HepG2 (cell line): ENCODE measurements around the gene CAMSAP2. TPM values are rescaled to one million over a fixed set of nuclear protein-coding genes. Genes with fewer than 3 reads are reported as not detected.
A peak's percentile ranks its signal among the peaks of the same experiment; 100 is the strongest.

ENCODE experiments used
- ATAC-seq: fragments of 200-7000 bp; cut with Tn5 transposase; 3 replicates; pipeline ENCODE4 v1.9.1; 2020; ENCODE audit warnings: mild to moderate bottlenecking, moderate library complexity
- BruUV-seq: library from RNA; stranded (reverse); fragments of 400-500 nt; replicated peaks from 2 replicates; lab custom pipeline; 2021; lab: Mats Ljungman, UMichigan
- CTCF ChIA-PET: fragments of 300-600 bp; formaldehyde crosslinking; extraction: SDS; loops from one replicate; lab custom pipeline; 2021; ENCODE audit warnings: low total read pairs, inconsistent platforms, low intra/inter-chr PET ratio; lab: Yijun Ruan, JAX
- POLR2A ChIA-PET: fragments of 350-600 bp; sonication (Branson Sonifier 250); formaldehyde crosslinking; loops from one replicate; lab custom pipeline; 2020; ENCODE audit warnings: antibody characterized with exemption, inconsistent platforms; lab: Yijun Ruan, JAX
- DNase-seq: peaks from one replicate; pipeline ENCODE4 v3.0.0-alpha.2; 2015; ENCODE audit warnings: low spot score
- FAIRE-seq: peaks from 3 replicates; lab custom pipeline; 2011; peaks lifted over from hg19 to GRCh38; lab: Jason Lieb, UNC
- H2AFZ ChIP-seq: one replicate; pipeline ENCODE4 v1.6.1; 2011; ENCODE audit warnings: low read length, inconsistent platforms
- H3K27ac ChIP-seq: fragments of 300-600 bp; 3 replicates; pipeline ENCODE4 v1.8.0; 2011; ENCODE audit warnings: mixed run types, mild to moderate bottlenecking, mixed read lengths, low read length, inconsistent platforms; ENCODE audit not compliant: insufficient read depth; ENCODE audit errors: extremely low read length
- H3K27me3 ChIP-seq, 2 experiments: fragments of 200-600 bp in 1 of 2; 2 replicates in 1 of 2; 3 replicates in 1 of 2; pipeline versions ENCODE4 v1.6.0 to v1.8.0; 2011; ENCODE audit warnings: low read length in 2 of 2, mild to moderate bottlenecking in 2 of 2, moderate library complexity in 2 of 2, inconsistent platforms in 1 of 2; ENCODE audit not compliant: insufficient read depth in 2 of 2, control insufficient read depth in 1 of 2
- H3K36me3 ChIP-seq, 2 experiments: fragments of 200-600 bp in 1 of 2; replicated peaks in 1 of 2; 2 replicates in 1 of 2; 3 replicates in 1 of 2; pipeline versions ENCODE4 v1.5.1 to v1.8.0; 2011; ENCODE audit warnings: low read length in 2 of 2, inconsistent platforms in 1 of 2; ENCODE audit not compliant: insufficient read depth in 2 of 2, control insufficient read depth in 1 of 2
- H3K4me1 ChIP-seq: 2 replicates; pipeline ENCODE4 v1.5.1; 2012; ENCODE audit warnings: low read length, inconsistent platforms; ENCODE audit not compliant: insufficient read depth
- H3K4me2 ChIP-seq: 2 replicates; pipeline ENCODE4 v1.6.0; 2011; ENCODE audit warnings: low read depth, low read length, inconsistent platforms
- H3K4me3 ChIP-seq, 3 experiments: fragments of 200-600 bp in 1 of 3; sonication (generic), shearing (Covaris generic) in 1 of 3; replicated peaks in 1 of 3; 2 replicates each; pipeline ENCODE4 v1.5.1; 2011 to 2016; ENCODE audit warnings: low read length in 3 of 3, inconsistent platforms in 2 of 3, low read depth in 2 of 3, mild to moderate bottlenecking in 2 of 3, control low read depth in 1 of 3, mixed read lengths in 1 of 3; ENCODE audit not compliant: insufficient read depth in 1 of 3
- H3K79me2 ChIP-seq: one replicate; pipeline ENCODE4 v1.6.1; 2011; ENCODE audit warnings: low read length, inconsistent platforms; ENCODE audit not compliant: insufficient read depth
- H3K9ac ChIP-seq: 2 replicates; pipeline ENCODE4 v1.6.0; 2011; ENCODE audit warnings: mild to moderate bottlenecking, low read depth, low read length, inconsistent platforms; ENCODE audit not compliant: insufficient read depth
- H3K9me3 ChIP-seq: 2 replicates; pipeline ENCODE4 v1.5.1; 2012; ENCODE audit warnings: mild to moderate bottlenecking, low read length
- H4K20me1 ChIP-seq: 2 replicates; pipeline ENCODE4 v1.6.0; 2011; ENCODE audit warnings: inconsistent platforms, mild to moderate bottlenecking, low read length, moderate library complexity; ENCODE audit not compliant: insufficient read depth
- ASH2L ChIP-seq: fragments of 300-600, 200-600 bp; sonication (generic); IDR thresholded peaks from 2 replicates; pipeline ENCODE4 v1.7.0; 2017; ENCODE audit warnings: low read depth, mild to moderate bottlenecking, moderate library complexity, mixed read lengths, low read length; ENCODE audit not compliant: insufficient read length
- BRF2 ChIP-seq: sonication (generic); formaldehyde crosslinking; IDR thresholded peaks from 2 replicates; pipeline ENCODE4 v1.8.1; 2022; ENCODE audit warnings: mild to moderate bottlenecking, missing genetic modification reagents
- DPF2 ChIP-seq: sonication (generic); formaldehyde crosslinking; IDR thresholded peaks from 2 replicates; pipeline ENCODE4 v1.4.0; 2020; ENCODE audit warnings: mild to moderate bottlenecking, low read depth, missing genetic modification reagents, borderline replicate concordance
- GMEB1 ChIP-seq: sonication (generic); formaldehyde crosslinking; IDR thresholded peaks from 2 replicates; pipeline ENCODE4 v1.5.1; 2020; ENCODE audit warnings: missing genetic modification reagents, mild to moderate bottlenecking, borderline replicate concordance
- JARID2 ChIP-seq: sonication (generic); formaldehyde crosslinking; IDR thresholded peaks from 2 replicates; pipeline ENCODE4 v1.8.1; 2023; ENCODE audit warnings: missing genetic modification reagents, inconsistent platforms; ENCODE audit not compliant: insufficient replicate concordance
- JUND ChIP-seq: sonication (generic); formaldehyde crosslinking; IDR thresholded peaks from 2 replicates; pipeline ENCODE4 v1.8.0; 2022; ENCODE audit warnings: mild to moderate bottlenecking, missing genetic modification reagents
- MAX ChIP-seq: IDR thresholded peaks from 2 replicates; pipeline ENCODE4 v1.6.1; 2012; ENCODE audit warnings: inconsistent platforms
- PAXIP1 ChIP-seq: sonication (generic); formaldehyde crosslinking; conservative IDR thresholded peaks from 2 replicates; pipeline ENCODE4 v1.4.0; 2020; ENCODE audit warnings: mild to moderate bottlenecking, missing genetic modification reagents, moderate library complexity
- RELA ChIP-seq: sonication (generic); formaldehyde crosslinking; IDR thresholded peaks from 2 replicates; pipeline ENCODE4 v1.4.0; 2020; ENCODE audit warnings: missing genetic modification reagents
- YEATS4 ChIP-seq: sonication (generic); formaldehyde crosslinking; IDR thresholded peaks from 2 replicates; pipeline ENCODE4 v1.4.0; 2020; ENCODE audit warnings: missing genetic modification reagents, borderline replicate concordance
- ZNF224 ChIP-seq: sonication (generic); formaldehyde crosslinking; IDR thresholded peaks from 2 replicates; pipeline ENCODE4 v1.5.0; 2020; ENCODE audit warnings: mild to moderate bottlenecking, missing genetic modification reagents
- ZNF343 ChIP-seq: sonication (generic); formaldehyde crosslinking; IDR thresholded peaks from 2 replicates; pipeline ENCODE4 v1.4.0; 2020; ENCODE audit warnings: mild to moderate bottlenecking, missing genetic modification reagents
- ZNF350 ChIP-seq: sonication (generic); formaldehyde crosslinking; IDR thresholded peaks from 2 replicates; pipeline ENCODE4 v1.4.0; 2020; ENCODE audit warnings: mild to moderate bottlenecking, low read depth, missing genetic modification reagents, borderline replicate concordance
- ZNF547 ChIP-seq: sonication (generic); formaldehyde crosslinking; IDR thresholded peaks from 2 replicates; pipeline ENCODE4 v1.5.1; 2020; ENCODE audit warnings: mild to moderate bottlenecking, missing genetic modification reagents
- ZNF556 ChIP-seq: sonication (generic); formaldehyde crosslinking; IDR thresholded peaks from 2 replicates; pipeline ENCODE4 v1.4.0; 2020; ENCODE audit warnings: mild to moderate bottlenecking, missing genetic modification reagents, borderline replicate concordance
- ZNF572 ChIP-seq: sonication (generic); formaldehyde crosslinking; IDR thresholded peaks from 2 replicates; pipeline ENCODE4 v1.5.1; 2020; ENCODE audit warnings: mild to moderate bottlenecking, missing genetic modification reagents
- WGBS: methylation state at CpG from one replicate; pipeline ENCODE4 v1.1.6; 2017; ENCODE audit warnings: low lambda C conversion rate; 5-methylcytosine and 5-hydroxymethylcytosine counted together
- in situ Hi-C: cut with HindIII; loops from 2 replicates; pipeline ENCODE4 v1.10.0; 2017; ENCODE audit warnings: low pct_unique_long_range_greater_than_20kb; ENCODE audit not compliant: extremely low pct_ligation_motif_present
- intact Hi-C: fragments of 100-400 bp; cut with micrococcal nuclease; formaldehyde crosslinking; loops from one replicate; pipeline ENCODE4 v1.10.0; 2022; ENCODE audit not compliant: unreplicated experiment
- polyA plus RNA-seq, 8 experiments: library from polyadenylated mRNA; depleted of rRNA in 3 of 8; stranded (reverse) in 7 of 8; unstranded in 1 of 8; fragments of >200 nt; fragmentation: Illumina TruSeq in 4 of 8; extraction: Trizol in 4 of 8; gene quantifications; 2 replicates each; pipeline versions ENCODE4 v1.2.1 to v1.2.3, GENCODE V29; 2011 to 2016; ENCODE audit warnings: low read depth in 4 of 8, missing spikeins in 1 of 8, mixed read lengths in 1 of 8; ENCODE audit not compliant: insufficient read depth in 1 of 8
- total RNA-seq, 5 experiments: library from RNA; depleted of rRNA; stranded (reverse); fragments of >200 nt; fragmentation: Illumina TruSeq; extraction: Trizol; gene quantifications; 2 replicates each; pipeline ENCODE4 v1.2.3, GENCODE V29; 2016; ENCODE audit warnings: low read depth in 1 of 5

The CAMSAP2 gene
- total and polyA plus RNA-seq, 2 of the 13 experiments (the other 11 are each of a cell fraction or from before 2014, with no cell fraction given) = 3.4 to 8.2 TPM

GRCh38 chr1:200899015-200899386 lies 160.3 kb downstream of the CAMSAP2 start (continued):
- TF ChIP-seq GMEB1 (CRISPR knock-in tag) = no peak
- TF ChIP-seq ZNF224 (CRISPR knock-in tag) = no peak
- 0 out of 2 replicates have a peak, but pooled peaks have one; percentile 1 for TF ChIP-seq YEATS4 (CRISPR knock-in tag)

GRCh38 chr1:200899451-200899915 lies 160.8 kb downstream of the CAMSAP2 start:
- FAIRE-seq = peak; percentile 81
- Histone ChIP-seq H3K4me3 (no peak overlapping the region), H3K27ac (peak overlapping the region; percentile 57), H3K4me1 (peaks cover 63% of the 10 kb centered on the region), H3K79me2 (peaks cover 13% of the 10 kb centered on the region), H3K4me2 (peak overlapping the region; percentile 48), H3K36me3 (peaks cover 6 to 27% of the 10 kb centered on the region in 2 experiments), H2AFZ (no peak overlapping the region), H3K27me3 (no peaks in the 10 kb centered on the region), H3K9ac (peak overlapping the region; percentile 30; the same call in 1 of the 2 replicates), H4K20me1 (no peaks in the 10 kb centered on the region), H3K9me3 (no peaks in the 10 kb centered on the region)
- POLR2A ChIA-PET = interaction anchor here (1.2 to 2.3 kb wide), 4 partner anchors 8 to 18 kb away, joined by 5 to 19 read pairs (median 11); no protein-coding TSS in a partner anchor
- 25% methylated on average over 4 of the region's 10 CpGs for WGBS
- CTCF ChIA-PET = no interaction called here
- peak; percentile 50 for DNase-seq
- no TSS peak for BruUV-seq
- in situ Hi-C loops (no loop called here), intact Hi-C loops (loop anchor here (10.0 kb wide), 1 partner anchor 215 kb away; the partner anchor contains the start of gene CACNA1S)
- peak; percentile 44 for ATAC-seq
- TF ChIP-seq RELA (CRISPR knock-in tag) = no peak
- peak; percentile 55 for TF ChIP-seq ASH2L
- peak; percentile 55 for TF ChIP-seq MAX
- TF ChIP-seq ZNF572 (CRISPR knock-in tag) = no peak
- TF ChIP-seq ZNF350 (CRISPR knock-in tag) = peak; percentile 28; the same call in 1 of the 2 replicates
- peak; percentile 91 for TF ChIP-seq PAXIP1 (CRISPR knock-in tag)
- no peak for TF ChIP-seq JARID2 (CRISPR knock-in tag)
- peak; percentile 99 for TF ChIP-seq ZNF343 (CRISPR knock-in tag)
- 0 out of 2 replicates have a peak, but pooled peaks have one; percentile 59 for TF ChIP-seq ZNF556 (CRISPR knock-in tag)
- no peak for TF ChIP-seq DPF2 (CRISPR knock-in tag)
- TF ChIP-seq BRF2 (CRISPR knock-in tag) = no peak
- TF ChIP-seq ZNF547 = 0 out of 2 replicates have a peak, but pooled peaks have one; percentile 20
- 0 out of 2 replicates have a peak, but pooled peaks have one; percentile 22 for TF ChIP-seq JUND (CRISPR knock-in tag)
